HG03175 (cell line): Measurements from ENCODE around the gene ZNF641.

Source experiments
- ATAC-seq: cut with Tn5 transposase; IDR thresholded peaks from one replicate; pipeline ENCODE4 v1.9.1; 2021; ENCODE audit warnings: mild to moderate bottlenecking, moderate library complexity; ENCODE audit not compliant: unreplicated experiment

Gene ZNF641

DNA sequence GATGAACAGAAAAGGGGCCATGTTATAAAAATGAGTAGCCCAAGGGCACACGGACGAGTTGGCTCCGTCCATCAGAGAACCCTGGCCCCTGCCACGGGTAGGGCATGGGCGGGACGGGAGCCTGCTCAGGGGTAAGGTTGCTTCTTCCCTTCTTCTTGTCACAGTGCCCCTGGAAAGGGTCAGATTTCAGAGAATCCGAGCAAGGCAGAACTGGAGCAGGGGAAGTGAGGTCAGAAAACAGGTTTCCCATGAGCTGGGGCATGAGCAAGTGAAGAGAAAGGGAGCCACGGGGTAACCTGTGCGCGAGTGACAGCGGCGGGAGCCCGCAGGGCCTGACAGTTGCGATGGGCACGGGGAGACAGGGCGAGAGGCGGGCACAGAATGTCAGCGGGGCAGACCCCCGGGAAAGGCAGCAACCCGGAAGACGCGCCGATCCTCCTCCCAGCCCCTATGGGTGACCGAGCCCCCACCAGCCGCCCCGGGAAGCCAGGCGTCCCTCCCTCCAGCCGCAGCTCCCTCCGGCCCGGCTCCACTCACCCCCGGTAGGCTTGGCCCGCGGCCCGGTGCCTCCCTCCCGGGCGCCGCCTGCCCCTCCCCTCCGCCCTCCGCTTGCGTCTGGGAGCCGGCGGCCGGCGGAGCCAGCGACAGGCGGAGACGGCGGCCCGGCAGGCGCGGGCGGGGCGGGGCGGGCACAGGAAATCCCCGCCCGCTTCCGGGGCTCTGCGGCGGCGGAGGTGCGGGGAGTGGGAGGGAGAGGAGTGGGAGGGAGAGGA, at the start of gene ZNF641:
TSS of gene ZNF641 (minus strand) at position 671 of the 773 bp plus-strand sequence. CDS start 2,829 bp downstream, outside the sequence.
- ATAC-seq = peak; percentile 82

DNA sequence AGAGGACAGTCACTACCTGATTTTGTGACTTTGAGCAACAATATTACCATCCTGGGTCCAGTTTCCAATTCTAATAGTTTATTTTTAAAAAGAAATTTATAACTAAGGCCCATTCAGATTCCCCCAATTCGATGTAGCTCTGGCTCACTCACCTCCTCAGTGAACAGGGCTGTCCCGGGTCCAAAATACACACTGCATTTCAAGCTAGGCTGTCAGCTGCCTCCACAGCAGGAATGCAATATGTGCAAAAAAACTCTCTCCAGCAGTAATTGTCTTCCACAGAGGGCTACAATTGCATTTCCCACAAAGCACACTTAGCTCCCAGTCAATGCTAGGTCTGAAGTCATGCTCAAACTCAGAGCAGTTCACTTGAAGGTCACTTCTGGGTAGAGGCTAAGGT, 39.3 kb upstream of the ZNF641 start:
- ATAC-seq = no peak

DNA sequence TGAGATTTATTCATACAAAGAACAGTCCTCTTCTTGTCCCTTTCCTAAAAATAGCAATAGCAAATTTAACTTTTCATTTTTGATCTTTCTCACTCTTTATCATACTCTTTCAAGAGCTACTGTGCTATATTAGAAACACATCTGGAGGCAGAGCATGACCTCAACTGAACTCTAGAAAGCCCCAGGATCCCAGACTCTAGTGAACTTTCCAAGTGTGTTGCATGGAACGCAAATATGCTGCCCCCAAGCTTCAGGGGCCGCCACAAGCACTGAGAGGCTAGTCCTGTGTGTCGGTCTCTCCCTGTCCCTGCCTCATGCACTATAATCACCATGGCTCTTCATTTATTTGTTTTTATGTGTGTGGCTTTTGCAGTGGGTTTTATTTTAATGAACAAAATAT, 38.7 kb upstream of the ZNF641 start:
- no peak for ATAC-seq

DNA sequence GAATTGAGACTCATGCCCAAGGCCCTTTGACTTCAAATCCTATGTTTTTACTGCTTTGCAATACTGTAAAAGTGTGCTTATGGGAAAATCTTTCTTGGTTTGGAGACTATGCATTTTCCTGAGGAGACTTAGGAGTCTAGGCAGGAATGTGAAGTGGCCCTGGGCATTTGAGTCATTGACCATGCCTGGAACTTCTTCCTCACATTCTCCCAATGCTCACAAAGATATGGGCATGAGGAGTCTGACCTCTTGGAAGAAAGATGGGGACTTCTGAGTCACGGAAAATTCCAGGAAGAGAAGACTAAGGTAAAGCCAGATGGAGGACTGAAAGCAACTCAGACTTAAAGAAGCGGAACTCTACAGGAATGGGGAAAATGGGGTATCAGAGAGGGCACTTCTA, 38.2 kb upstream of the ZNF641 start:
- no peak for ATAC-seq

DNA sequence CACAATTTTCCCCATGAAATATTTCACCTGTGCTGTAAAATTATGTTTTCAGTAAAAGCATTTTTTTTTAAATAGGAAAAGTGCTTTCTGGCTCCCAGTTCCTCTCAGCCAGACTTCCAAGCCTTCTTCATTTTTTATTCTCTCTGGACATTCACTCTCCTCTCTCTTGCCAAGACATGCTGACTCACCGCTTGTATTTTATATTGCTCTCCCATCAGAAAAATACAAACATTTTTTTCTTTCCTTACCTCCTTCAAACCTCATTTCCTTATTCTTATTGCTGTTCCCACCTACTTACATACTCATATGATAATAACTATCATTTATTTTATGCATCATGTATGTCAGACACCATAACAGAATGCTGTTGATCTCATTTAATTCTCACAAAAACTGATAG, 37.7 kb upstream of the ZNF641 start:
- ATAC-seq = no peak

DNA sequence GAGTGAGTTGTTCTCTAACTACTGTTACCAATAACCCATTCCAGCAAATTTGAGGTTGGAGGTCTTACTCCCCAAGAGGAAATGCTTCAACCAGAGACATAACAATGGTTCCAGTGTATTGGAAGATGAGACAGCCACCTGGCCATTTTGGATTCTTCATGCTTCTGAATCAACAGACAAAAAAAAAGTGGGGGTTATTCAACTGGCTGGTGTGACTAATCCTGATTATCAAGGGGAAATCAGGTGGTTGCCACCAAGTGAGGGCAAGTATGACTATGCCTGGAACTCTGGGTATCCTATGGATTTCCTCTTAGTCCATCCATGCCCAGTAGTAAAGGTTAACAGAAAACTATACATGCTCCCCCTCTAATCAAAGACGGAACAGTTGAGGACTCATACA, 29.9 kb upstream of the ZNF641 start:
- ATAC-seq = no peak

DNA sequence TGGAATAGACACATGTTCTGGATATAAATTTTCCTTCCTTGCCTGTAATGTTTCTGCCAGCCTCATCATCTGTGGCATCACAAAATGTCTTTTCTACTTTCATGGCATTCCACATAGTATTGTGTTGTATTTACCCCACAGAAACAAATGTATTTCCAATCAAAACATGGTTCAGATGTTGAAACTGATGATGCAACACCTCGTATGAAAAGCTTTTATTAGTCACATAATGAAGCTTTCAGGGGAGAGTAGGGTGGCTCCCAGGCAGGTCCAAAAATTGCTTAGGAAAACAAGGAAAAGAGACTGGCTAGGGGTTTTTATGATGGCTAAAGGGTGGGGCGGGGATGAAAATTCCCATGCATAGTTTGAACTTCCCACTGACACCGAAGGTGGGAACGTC, 29.1 kb upstream of the ZNF641 start:
- no peak for ATAC-seq

DNA sequence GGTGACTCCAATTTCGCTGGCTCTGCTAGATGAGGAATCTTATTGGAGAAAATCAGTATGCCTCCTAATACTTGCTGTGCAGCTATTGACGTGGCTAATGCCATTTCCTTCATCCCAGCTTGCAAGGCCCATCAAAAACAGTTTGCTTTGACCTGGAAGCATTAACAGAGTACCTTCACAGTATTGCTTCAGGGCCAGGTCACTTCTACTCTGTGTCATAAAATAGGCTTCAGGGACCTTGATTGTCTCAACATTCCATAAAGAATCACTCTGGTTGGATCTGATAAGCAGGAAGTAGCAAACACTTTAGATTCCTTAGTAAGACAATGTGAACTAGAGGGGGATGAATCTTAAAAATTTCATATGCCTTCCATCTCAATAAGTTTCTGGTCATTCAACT, 26.9 kb upstream of the ZNF641 start:
- no peak for ATAC-seq

DNA sequence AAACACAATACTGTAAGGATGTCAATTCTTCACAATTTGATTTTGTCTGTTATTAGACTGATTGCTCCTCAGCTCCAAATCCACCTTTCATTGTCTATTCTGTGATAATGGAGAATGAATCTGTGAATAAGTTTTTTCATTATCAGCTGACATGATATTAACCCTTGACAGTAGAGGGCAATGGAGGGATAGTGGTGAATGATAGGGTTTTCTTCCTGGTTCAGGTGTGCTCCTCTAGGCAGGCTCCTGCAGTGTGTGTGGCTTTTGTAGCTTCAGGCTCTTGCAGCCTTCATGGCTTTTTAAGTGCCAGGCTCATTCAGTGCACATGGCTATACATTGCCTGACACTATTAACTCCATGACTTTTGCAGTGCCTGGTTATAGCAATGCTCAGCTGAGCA, 23.4 kb upstream of the ZNF641 start:
- ATAC-seq = no peak

DNA sequence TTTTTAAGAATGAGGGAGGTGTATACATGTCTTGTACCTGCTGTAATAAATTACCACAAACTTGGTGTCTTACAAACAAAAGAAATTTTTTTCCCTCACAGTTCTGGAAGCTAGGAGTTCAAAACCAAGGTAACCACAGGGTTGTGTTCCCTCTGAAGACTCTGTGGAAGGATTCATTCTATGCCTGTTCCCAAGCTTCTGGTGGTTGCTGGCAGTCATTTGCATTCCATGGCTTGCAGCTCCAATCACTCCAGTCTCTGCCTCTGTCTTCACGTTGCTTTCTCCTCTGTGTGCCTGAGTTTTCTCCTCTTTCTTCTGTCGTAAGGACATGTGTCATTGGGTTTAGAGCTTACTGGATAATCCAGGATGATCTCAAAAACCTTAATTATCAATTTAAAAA, 15.4 kb upstream of the ZNF641 start:
- ATAC-seq = no peak

DNA sequence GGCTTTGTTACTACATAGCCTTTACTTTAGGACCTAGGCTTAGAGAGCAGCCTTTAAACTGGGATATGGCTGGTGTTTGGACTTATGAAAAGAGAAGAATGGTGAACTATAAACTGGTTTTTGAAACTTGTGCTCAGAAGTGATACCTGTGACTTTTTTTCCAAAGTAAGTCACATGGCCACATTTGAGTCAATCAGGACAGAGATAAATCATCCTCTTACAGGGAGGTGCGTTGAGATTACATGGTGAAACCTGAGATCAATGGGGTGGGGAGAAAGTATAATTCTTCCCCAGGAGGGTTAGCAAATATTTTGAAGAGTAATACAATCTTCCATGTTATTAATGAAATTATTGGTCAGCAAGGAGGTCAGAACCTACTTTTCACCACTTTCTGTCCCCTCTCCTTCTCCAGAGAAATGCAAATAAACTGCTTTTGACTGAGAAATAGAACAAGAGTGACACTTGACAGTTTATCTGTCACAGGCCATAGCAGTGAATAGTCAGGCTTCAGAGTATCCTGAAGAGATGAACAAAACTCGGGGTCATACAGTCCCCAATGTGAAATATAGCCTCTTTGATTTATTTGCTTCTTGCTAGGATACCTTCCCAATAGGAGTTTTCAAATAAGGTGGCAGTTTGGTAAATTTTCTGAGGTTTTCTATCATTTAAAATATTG, 11.1 kb upstream of the ZNF641 start:
- no peak for ATAC-seq

DNA sequence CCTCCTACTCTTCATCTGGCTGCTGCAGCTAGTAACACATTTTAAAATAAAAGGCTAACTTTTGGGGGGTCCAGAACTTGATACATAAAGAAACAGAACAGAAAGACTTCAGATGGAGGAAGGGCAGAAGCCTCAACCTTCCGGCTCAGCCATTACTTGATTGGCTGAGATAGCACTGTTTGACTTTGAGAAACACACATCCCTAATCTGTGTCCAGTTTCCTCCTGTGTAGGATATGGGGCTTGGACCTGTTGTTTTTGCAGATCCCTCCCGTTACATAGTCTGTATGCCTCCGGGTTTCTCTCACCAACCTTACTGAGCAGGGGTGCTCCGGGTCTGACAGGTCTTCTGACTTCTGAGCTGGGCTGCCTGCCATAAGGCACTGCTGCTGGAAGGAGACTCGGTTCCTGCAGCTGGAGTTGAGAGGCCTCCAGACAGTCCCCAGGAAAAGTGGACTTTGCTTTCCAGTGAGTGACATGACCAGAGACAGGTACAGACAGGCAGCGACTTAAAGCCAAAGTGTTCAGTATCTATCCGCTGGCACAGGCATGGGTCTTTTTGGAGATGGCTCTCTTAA, 8.3 kb upstream of the ZNF641 start:
- no peak for ATAC-seq

DNA sequence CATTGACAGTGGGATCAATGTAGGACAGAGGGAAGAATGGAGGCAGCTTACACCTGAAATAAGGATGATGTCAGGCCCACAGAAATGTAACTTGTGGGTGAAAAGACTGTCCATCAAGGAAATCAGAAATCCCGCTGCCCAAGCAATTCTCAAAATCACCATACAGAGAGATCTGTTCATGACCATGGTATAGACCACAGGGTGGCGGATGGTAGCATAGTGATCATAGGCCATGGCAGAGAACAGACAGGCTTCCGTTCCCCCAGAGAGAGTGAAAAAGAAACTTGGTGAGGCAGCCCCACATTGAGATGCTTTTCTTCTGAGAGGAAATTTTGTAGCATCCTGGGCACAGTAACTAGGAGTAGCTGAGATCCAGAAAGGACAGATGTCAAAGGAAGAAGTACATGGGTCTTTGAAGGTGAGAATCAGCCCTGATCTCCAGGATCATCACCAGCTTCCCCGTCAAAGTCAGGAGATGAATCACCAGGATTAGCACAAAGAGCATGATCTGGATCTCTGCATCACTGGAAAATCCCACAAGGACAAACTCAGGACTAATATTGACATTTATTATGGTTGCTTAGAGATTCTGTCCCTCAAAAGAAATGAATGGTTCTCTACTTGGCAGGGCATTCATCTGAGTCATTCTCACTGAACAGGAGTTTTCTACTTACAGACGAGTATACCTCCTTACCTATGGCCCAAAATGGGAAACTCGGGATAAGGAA, 5.5 kb upstream of the ZNF641 start:
- ATAC-seq = no peak

DNA sequence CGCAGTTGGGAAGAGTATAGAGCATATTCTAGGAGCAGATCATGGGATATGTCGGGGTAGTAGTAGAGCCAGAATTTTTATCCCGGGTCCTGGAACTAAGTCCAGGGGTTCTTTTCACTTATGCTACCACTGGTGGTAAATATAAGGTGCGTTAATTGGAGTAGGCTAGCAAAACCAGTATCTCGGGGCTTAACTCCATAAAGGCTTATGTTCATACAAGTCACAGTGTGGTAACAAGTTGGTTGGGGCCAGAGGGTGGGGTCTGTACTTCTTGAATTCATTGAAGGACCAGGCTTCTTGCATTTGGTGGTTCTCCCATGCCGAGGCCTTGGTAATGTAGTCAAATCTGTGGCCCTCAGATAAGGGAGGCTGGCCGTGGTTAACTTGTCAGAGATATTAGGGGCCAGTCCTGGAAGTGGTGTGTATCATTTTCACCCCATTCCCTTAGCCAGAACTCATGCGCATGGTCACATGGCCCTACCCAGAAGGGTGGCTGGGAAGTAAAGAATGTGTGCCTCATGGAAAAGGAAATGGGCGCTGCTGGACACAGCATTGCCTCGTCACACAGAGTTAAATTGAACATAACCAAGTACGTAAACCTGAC, 1.5 kb upstream of the ZNF641 start:
- no peak for ATAC-seq

DNA sequence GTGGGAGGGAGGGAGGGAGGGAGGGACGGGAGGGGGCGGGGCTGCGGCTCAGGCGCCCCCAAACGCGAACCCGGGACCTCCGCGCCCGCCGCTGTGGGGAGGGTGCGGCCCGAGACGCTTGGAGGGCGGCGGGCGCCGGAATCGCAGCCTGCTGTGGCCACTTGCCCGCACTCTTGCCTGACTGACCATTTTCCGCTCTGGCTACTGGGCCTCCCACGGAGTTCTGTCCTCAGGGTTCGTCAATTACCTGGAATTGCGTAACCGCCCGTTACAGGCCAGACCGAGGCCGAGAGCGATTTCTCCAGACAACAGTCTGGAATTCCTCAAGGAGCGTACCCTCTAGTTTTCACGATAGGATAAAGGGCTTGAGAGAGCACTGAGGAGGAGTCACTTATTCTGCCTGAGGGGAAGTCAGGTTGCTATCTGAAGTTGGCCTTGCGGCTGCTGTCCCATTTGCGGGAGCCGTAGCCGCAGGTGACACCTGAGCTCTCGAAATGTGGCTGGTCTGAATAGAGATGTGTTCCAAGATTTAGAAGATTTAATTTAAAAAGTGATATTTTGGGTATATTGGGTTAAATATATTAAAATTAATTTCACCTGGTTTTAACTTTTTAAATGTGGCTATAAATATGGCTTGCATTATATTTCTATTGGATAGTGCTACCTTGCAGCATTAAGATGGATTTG, 446 bp upstream of the ZNF641 start:
- ATAC-seq = peak; percentile 49

DNA sequence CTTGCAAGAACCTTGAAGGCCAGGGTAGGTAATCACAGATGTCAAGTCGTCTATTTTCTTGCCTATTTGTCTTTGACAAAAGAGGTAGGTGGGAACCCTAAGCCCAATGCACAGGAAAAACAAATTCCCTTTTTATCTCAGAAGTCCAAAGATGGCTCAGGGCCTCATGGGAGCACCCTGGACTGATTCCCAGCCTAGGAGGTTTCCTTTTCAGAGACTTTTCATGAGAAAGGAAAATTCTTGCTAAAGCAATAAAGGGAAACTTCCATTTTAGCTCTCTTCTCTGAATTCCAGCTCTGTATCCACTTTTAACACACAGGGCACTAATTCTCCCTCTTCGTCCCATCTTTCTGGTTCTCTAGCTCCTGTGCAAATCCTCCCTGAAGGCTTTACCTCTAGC, 1.2 kb downstream of the ZNF641 start:
- ATAC-seq = no peak

DNA sequence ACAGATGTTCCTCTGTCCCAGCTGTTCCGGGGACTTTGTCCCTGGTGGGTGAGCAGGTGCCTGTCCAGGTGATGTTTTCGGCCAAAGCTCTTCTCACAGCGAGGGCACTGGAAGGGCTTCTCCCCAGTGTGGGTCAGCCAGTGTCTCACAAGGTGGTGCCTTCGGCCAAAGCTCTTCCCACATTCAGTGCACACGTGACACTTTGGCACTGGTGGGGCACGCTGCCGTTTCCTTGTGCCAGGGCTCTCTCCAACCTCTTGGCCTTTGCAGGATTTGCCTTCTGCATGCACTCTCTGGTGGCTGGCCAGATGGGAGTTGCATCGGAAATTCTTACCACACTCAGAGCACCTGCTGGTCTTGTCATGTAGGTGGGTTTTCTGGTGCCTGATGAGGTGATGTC, 7.7 kb downstream of the ZNF641 start:
- no peak for ATAC-seq

DNA sequence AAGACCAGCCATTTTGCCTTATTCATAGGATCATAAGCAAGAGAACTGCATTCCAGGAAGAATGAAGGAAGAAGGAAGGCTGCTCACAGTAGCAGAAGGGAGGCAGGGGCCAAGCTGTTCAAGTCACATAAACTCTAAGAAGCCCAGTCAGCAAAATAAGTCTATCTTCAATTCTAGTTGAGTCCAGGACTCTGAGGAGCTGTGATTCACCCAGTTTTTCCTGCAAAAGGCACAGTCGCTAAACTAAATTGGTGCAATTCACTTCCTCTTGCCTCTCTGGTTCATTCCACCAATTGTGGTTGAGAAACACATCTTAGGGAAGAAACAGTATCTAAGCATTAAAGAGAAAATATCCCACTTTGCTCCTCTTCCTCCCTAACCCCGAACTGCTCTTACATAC, 9.8 kb downstream of the ZNF641 start:
- no peak for ATAC-seq

DNA sequence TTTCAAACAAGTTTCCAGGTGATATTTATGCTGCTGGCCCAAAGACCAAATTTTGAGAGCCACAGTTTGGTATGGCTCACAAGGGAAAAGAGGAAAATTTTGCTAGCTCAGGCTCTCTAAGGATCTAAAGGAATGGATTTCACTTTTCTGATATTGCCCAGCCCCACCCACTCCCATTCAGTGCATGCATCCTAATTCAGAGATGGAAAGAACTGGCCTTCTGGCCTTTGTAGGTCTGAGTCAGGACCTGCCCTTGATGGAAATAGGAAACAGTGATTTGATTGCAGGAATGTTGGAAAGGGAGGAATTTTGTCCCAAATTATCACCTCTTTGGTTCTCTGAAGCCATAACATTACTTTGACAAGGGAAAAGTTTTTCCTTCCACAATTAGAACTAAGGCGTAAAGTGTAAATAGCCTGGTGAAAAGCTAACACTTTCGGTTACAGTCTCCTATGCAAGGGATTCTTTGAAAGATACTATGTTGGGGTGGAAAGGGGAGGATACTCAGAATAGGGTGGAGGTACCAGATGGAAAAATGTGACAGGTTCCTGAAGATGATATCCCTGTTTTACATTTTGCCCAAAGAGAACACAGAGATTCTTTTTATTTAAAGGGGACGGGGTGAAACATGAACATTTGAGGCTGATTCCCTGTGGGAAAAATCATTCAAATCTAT, 11.1 kb downstream of the ZNF641 start:
- ATAC-seq = no peak

DNA sequence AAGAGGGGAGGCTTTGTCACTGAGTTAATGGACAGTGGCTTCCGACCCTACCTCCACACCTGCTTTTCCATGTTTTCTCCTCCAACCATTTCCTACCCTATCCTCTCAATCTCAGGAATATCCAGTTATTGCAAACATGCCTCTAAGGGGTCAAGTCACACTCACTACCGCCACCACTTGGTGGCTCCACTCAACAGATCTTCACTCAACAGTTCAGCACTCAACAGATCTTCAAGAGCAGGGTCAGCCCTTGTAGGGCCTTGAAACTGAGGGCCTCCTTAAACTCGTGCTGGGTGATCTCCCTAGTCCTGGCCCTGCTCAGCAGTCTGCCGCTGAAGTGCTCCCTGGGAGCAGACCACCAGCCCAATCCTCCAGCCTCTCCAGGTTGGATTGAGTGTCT, 14.2 kb downstream of the ZNF641 start:
- no peak for ATAC-seq
